DND-41 (cell line): ENCODE measurements around the gene CFAP91.

Experiments
- EZH2 ChIP-seq: IDR thresholded peaks from 3 replicates; pipeline ENCODE4 v1.6.1; 2012; ENCODE audit warnings: borderline replicate concordance, low read depth, mild to moderate bottlenecking, moderate library complexity, low read length, inconsistent platforms; ENCODE audit not compliant: severe bottlenecking
- TF ChIP-seq, protein P1 (sequence below): IDR thresholded peaks from 2 replicates; pipeline ENCODE4 v1.5.1; 2012; ENCODE audit warnings: borderline replicate concordance, low read length, moderate library complexity, mild to moderate bottlenecking; ENCODE audit not compliant: poor library complexity, severe bottlenecking; ENCODE audit errors: extremely low read depth

DNA sequence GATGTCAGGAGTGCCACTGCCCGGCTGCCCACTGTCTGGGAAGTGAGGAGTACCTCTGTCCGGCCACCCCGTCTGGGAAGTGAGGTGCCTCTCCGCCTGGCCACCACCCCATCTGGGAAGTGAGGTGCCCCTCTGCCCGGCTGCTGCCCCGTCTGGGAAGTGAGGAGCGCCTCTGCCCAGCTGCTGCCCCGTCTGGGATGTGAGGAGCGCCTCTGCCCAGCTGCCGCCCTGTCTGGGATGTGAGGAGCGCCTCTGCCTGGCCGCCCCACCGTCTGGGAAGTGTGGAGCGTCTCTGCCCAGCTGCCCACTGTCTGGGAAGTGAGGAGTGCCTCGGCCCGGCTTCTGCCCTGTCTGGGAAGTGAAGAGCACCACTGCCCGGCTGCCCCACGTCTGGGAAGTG, 28.9 kb upstream of the CFAP91 start:
- TF ChIP-seq, protein P1, sequence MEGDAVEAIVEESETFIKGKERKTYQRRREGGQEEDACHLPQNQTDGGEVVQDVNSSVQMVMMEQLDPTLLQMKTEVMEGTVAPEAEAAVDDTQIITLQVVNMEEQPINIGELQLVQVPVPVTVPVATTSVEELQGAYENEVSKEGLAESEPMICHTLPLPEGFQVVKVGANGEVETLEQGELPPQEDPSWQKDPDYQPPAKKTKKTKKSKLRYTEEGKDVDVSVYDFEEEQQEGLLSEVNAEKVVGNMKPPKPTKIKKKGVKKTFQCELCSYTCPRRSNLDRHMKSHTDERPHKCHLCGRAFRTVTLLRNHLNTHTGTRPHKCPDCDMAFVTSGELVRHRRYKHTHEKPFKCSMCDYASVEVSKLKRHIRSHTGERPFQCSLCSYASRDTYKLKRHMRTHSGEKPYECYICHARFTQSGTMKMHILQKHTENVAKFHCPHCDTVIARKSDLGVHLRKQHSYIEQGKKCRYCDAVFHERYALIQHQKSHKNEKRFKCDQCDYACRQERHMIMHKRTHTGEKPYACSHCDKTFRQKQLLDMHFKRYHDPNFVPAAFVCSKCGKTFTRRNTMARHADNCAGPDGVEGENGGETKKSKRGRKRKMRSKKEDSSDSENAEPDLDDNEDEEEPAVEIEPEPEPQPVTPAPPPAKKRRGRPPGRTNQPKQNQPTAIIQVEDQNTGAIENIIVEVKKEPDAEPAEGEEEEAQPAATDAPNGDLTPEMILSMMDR: no peak
- no peak for TF ChIP-seq EZH2
